Measurements from ENCODE around the gene OR2T1. TPM values are rescaled to one million over a fixed set of nuclear protein-coding genes. Genes with fewer than 3 reads are reported as not detected.
"Not testable (repeated sequence)": the region's sequence is repeated elsewhere in the genome, so short reads cannot be mapped to it uniquely, and the experiment has no call there.

OR2T1 gene
- total RNA-seq, 2 donors from 2014 or later: not detected

- ATAC-seq; H3K27me3 Mint-ChIP-seq; DNase-seq; H3K9me3 ChIP-seq (ENCODE audit: control insufficient read depth, low read length, poor library complexity, severe bottlenecking); H3K4me3 Mint-ChIP-seq; H3K4me1 Mint-ChIP-seq; H3K36me3 Mint-ChIP-seq (ENCODE audit: low read depth); H3K27ac Mint-ChIP-seq: not testable (repeated sequence)
Observed at GRCh38 chr1:248445399-248445798, 42.6 kb downstream of the OR2T1 start, which contains the start of gene OR2T2. TSS of gene OR2T2 (plus strand) at chr1:248445637. CDS start at chr1:248452798, 7,161 bp downstream.

GRCh38 chr1:248448409-248449074 lies 45.7 kb downstream of the OR2T1 start:
- H3K27me3 Mint-ChIP-seq; H3K9me3 ChIP-seq (ENCODE audit: control insufficient read depth, low read length, poor library complexity, severe bottlenecking); H3K36me3 Mint-ChIP-seq (ENCODE audit: low read depth); DNase-seq; H3K4me1 Mint-ChIP-seq; H3K27ac Mint-ChIP-seq; H3K4me3 Mint-ChIP-seq: not testable (repeated sequence)
- ATAC-seq: peak; percentile 74

GRCh38 chr1:248449821-248450465 lies 47.1 kb downstream of the OR2T1 start:
- not testable (repeated sequence) for H3K36me3 Mint-ChIP-seq (ENCODE audit: low read depth); H3K27me3 Mint-ChIP-seq; H3K9me3 ChIP-seq (ENCODE audit: control insufficient read depth, low read length, poor library complexity, severe bottlenecking); DNase-seq; H3K4me3 Mint-ChIP-seq; H3K27ac Mint-ChIP-seq; ATAC-seq; H3K4me1 Mint-ChIP-seq

- H3K27me3 Mint-ChIP-seq; H3K27ac Mint-ChIP-seq; ATAC-seq; H3K9me3 ChIP-seq (ENCODE audit: control insufficient read depth, low read length, poor library complexity, severe bottlenecking); H3K4me1 Mint-ChIP-seq; H3K4me3 Mint-ChIP-seq; H3K36me3 Mint-ChIP-seq (ENCODE audit: low read depth); DNase-seq: not testable (repeated sequence)
Observed at GRCh38 chr1:248450466-248451145, 47.8 kb downstream of the OR2T1 start.

- H3K9me3 ChIP-seq (ENCODE audit: control insufficient read depth, low read length, poor library complexity, severe bottlenecking); H3K4me1 Mint-ChIP-seq; H3K36me3 Mint-ChIP-seq (ENCODE audit: low read depth); H3K27ac Mint-ChIP-seq; ATAC-seq; DNase-seq; H3K27me3 Mint-ChIP-seq; H3K4me3 Mint-ChIP-seq: not testable (repeated sequence)
Observed at GRCh38 chr1:248453619-248454018, 50.8 kb downstream of the OR2T1 start.

GRCh38 chr1:248455045-248455444 lies 52.2 kb downstream of the OR2T1 start:
- not testable (repeated sequence) for H3K27me3 Mint-ChIP-seq, H3K4me3 Mint-ChIP-seq, ATAC-seq

GRCh38 chr1:248456635-248457034 lies 53.8 kb downstream of the OR2T1 start:
- H3K4me1 Mint-ChIP-seq: not testable (repeated sequence)

More at GRCh38 chr1:248455045-248455444, 52.2 kb downstream of the OR2T1 start:
- not testable (repeated sequence) for H3K36me3 Mint-ChIP-seq (ENCODE audit: low read depth); H3K9me3 ChIP-seq (ENCODE audit: control insufficient read depth, low read length, poor library complexity, severe bottlenecking); DNase-seq; H3K4me1 Mint-ChIP-seq; H3K27ac Mint-ChIP-seq

More at GRCh38 chr1:248456635-248457034, 53.8 kb downstream of the OR2T1 start:
- H3K36me3 Mint-ChIP-seq (ENCODE audit: low read depth); DNase-seq; H3K9me3 ChIP-seq (ENCODE audit: control insufficient read depth, low read length, poor library complexity, severe bottlenecking); ATAC-seq; H3K27me3 Mint-ChIP-seq; H3K4me3 Mint-ChIP-seq; H3K27ac Mint-ChIP-seq: not testable (repeated sequence)

Other genes starting within 250 kb of the OR2T1 start
- gene OR2M2, start 228.2 kb upstream of the OR2T1 start, total RNA-seq: not detected
- gene OR2M3, start 205.8 kb upstream of the OR2T1 start, total RNA-seq: not detected
- gene OR2M4, start 171.6 kb upstream of the OR2T1 start, total RNA-seq: not detected
- not detected for gene OR2T33, start 125.1 kb upstream of the OR2T1 start, total RNA-seq
- not detected for gene OR2T12, start 99.6 kb upstream of the OR2T1 start, total RNA-seq
- gene OR2M7, start 78.5 kb upstream of the OR2T1 start, total RNA-seq: not detected
- gene OR14C36, start 54.3 kb upstream of the OR2T1 start, total RNA-seq: not detected
- not detected for gene OR2T4, start 41.4 kb upstream of the OR2T1 start, total RNA-seq
- not detected for gene OR2T6, start 27.3 kb upstream of the OR2T1 start, total RNA-seq
- gene OR2T2, start 42.6 kb downstream of the OR2T1 start, total RNA-seq: under 1 TPM in 1 of 2 donors, not detected in 1; 0.15 TPM
- not detected for gene OR2T3, start 70.3 kb downstream of the OR2T1 start, total RNA-seq
- gene OR2T5, start 85.5 kb downstream of the OR2T1 start, total RNA-seq: not detected
- not detected for gene OR2G6, start 105.0 kb downstream of the OR2T1 start, total RNA-seq
- not detected for gene OR2T29, start 159.7 kb downstream of the OR2T1 start, total RNA-seq
- gene OR2T34, start 171.7 kb downstream of the OR2T1 start, total RNA-seq: not detected
- gene OR2T10, start 194.7 kb downstream of the OR2T1 start, total RNA-seq: not detected
- gene OR2T11, start 232.0 kb downstream of the OR2T1 start, total RNA-seq: not detected
- gene OR2T35, start 242.2 kb downstream of the OR2T1 start, total RNA-seq: not detected